ENCODE measurements around the gene UTP20. TPM values are rescaled to one million over a fixed set of nuclear protein-coding genes. Genes with fewer than 3 reads are reported as not detected.

UTP20 gene
- polyA plus RNA-seq, 1 of the 3 experiments (the other 2 are of a cell fraction) = 5.7 TPM

DNA sequence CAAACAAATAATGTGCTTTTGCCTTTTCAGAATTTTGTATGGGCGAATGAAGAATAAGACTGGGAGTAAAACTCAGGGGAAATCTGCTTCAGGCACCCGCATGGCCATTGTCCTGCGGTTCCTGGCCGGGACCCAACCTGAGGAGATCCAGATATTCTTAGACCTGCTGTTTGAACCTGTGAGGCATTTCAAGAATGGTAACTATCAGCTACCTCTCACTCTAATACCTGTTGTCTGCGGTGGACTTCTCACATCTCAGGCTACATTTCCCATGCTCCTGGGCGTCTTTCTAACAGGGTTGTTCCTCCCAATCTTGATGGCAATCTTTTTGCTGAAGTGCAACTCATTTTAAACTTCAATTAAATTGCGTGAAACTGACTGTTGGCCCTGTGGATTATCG is 47.1 kb downstream of the UTP20 start:
- Histone ChIP-seq H3K27me3 (ENCODE audit: insufficient read depth) (no peaks in the 10 kb centered on the region), H3K9me3 (no peaks in the 10 kb centered on the region), H3K79me2 (ENCODE audit: insufficient read depth) (no peaks in the 10 kb centered on the region), H3K9ac (no peak overlapping the region), H3K9me2 (no peaks in the 10 kb centered on the region), H3F3A (replicated peaks; ENCODE audit: insufficient read depth) (peaks cover 7% of the 10 kb centered on the region), H3K27ac (ENCODE audit: low read depth in 2 of 2, low read length in 1 of 2) (no peak overlapping the region), H2AFZ (ENCODE audit: low read depth) (no peak overlapping the region), H3K4me1 (ENCODE audit: control insufficient read depth in 1 of 2, insufficient read depth in 2 of 2, low read depth in 1 of 2, low read length in 1 of 2) (no peaks in the 10 kb centered on the region), H4K20me1 (ENCODE audit: insufficient read depth) (no peaks in the 10 kb centered on the region), H3K4me3 (ENCODE audit: low read depth in 2 of 2, low read length in 1 of 2) (no peak overlapping the region), H3K4me2 (no peak overlapping the region), H3K36me3 (replicated peaks in 1 of 2; ENCODE audit: control insufficient read depth in 1 of 2, insufficient read depth in 2 of 2, low read length in 1 of 2) (peaks cover 56 to 57% of the 10 kb centered on the region in 2 experiments)
- no peak for DNase-seq
- WGBS (ENCODE audit: low lambda C conversion rate) = 95% methylated on average over 8 of the region's 8 CpGs
- ChIA-PET CTCF (no interaction called here), POLR2A (no interaction called here)
- TF ChIP-seq, protein P1, sequence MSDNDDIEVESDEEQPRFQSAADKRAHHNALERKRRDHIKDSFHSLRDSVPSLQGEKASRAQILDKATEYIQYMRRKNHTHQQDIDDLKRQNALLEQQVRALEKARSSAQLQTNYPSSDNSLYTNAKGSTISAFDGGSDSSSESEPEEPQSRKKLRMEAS (IDR thresholded peaks at IDR 0.05; ENCODE audit: low read depth) = no peak
- TF ChIP-seq RAD21 (IDR thresholded peaks at IDR 0.05; ENCODE audit: low read length) (no peak), TEAD4 (IDR thresholded peaks at IDR 0.05; ENCODE audit: borderline replicate concordance, insufficient read depth) (no peak), POLR2AphosphoS5 (IDR thresholded peaks at IDR 0.05; ENCODE audit: low read depth, low read length) (no peak), RXRA (IDR thresholded peaks at IDR 0.05; ENCODE audit: borderline replicate concordance, low read depth) (no peak), RFX5 (IDR thresholded peaks at IDR 0.05; ENCODE audit: low read length) (no peak), FOXJ3 (CRISPR knock-in tag; IDR thresholded peaks at IDR 0.05) (no peak), YY1 (IDR thresholded peaks at IDR 0.05; ENCODE audit: low read depth) (no peak)
- TF ChIP-seq, protein P2, sequence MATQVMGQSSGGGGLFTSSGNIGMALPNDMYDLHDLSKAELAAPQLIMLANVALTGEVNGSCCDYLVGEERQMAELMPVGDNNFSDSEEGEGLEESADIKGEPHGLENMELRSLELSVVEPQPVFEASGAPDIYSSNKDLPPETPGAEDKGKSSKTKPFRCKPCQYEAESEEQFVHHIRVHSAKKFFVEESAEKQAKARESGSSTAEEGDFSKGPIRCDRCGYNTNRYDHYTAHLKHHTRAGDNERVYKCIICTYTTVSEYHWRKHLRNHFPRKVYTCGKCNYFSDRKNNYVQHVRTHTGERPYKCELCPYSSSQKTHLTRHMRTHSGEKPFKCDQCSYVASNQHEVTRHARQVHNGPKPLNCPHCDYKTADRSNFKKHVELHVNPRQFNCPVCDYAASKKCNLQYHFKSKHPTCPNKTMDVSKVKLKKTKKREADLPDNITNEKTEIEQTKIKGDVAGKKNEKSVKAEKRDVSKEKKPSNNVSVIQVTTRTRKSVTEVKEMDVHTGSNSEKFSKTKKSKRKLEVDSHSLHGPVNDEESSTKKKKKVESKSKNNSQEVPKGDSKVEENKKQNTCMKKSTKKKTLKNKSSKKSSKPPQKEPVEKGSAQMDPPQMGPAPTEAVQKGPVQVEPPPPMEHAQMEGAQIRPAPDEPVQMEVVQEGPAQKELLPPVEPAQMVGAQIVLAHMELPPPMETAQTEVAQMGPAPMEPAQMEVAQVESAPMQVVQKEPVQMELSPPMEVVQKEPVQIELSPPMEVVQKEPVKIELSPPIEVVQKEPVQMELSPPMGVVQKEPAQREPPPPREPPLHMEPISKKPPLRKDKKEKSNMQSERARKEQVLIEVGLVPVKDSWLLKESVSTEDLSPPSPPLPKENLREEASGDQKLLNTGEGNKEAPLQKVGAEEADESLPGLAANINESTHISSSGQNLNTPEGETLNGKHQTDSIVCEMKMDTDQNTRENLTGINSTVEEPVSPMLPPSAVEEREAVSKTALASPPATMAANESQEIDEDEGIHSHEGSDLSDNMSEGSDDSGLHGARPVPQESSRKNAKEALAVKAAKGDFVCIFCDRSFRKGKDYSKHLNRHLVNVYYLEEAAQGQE (IDR thresholded peaks at IDR 0.05; ENCODE audit: low read depth, low read length) = no peak
- TF ChIP-seq, protein P3, sequence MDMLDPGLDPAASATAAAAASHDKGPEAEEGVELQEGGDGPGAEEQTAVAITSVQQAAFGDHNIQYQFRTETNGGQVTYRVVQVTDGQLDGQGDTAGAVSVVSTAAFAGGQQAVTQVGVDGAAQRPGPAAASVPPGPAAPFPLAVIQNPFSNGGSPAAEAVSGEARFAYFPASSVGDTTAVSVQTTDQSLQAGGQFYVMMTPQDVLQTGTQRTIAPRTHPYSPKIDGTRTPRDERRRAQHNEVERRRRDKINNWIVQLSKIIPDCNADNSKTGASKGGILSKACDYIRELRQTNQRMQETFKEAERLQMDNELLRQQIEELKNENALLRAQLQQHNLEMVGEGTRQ (IDR thresholded peaks at IDR 0.05; ENCODE audit: borderline replicate concordance, low read depth, low read length) = no peak
- TF ChIP-seq, protein P4, sequence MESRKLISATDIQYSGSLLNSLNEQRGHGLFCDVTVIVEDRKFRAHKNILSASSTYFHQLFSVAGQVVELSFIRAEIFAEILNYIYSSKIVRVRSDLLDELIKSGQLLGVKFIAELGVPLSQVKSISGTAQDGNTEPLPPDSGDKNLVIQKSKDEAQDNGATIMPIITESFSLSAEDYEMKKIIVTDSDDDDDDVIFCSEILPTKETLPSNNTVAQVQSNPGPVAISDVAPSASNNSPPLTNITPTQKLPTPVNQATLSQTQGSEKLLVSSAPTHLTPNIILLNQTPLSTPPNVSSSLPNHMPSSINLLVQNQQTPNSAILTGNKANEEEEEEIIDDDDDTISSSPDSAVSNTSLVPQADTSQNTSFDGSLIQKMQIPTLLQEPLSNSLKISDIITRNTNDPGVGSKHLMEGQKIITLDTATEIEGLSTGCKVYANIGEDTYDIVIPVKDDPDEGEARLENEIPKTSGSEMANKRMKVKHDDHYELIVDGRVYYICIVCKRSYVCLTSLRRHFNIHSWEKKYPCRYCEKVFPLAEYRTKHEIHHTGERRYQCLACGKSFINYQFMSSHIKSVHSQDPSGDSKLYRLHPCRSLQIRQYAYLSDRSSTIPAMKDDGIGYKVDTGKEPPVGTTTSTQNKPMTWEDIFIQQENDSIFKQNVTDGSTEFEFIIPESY (IDR thresholded peaks at IDR 0.05; ENCODE audit: borderline replicate concordance, low read depth) = no peak

Measured in SK-N-SH (cell line).